Nephron progenitor cell (in vitro differentiated cells): ENCODE data around the gene AMACR.

Experiments
- DNase-seq: peaks from one replicate; pipeline ENCODE4 v3.0.0; 2021
- H3K27ac Mint-ChIP-seq: 2 replicates; pipeline ENCODE4 v1.8.0; 2021; ENCODE audit warnings: mild to moderate bottlenecking, moderate library complexity, mixed read lengths
- H3K27me3 Mint-ChIP-seq: 2 replicates; pipeline ENCODE4 v1.8.0; 2021; ENCODE audit warnings: mild to moderate bottlenecking, low read depth, mixed read lengths; ENCODE audit not compliant: poor library complexity
- H3K36me3 Mint-ChIP-seq: 2 replicates; pipeline ENCODE4 v1.8.0; 2021; ENCODE audit warnings: low read depth, mixed read lengths
- H3K4me1 Mint-ChIP-seq: 2 replicates; pipeline ENCODE4 v1.8.0; 2021; ENCODE audit warnings: mixed read lengths
- H3K4me3 Mint-ChIP-seq: 2 replicates; pipeline ENCODE4 v1.8.0; 2021; ENCODE audit warnings: mild to moderate bottlenecking, moderate library complexity, mixed read lengths
- H3K9me3 Mint-ChIP-seq: 2 replicates; pipeline ENCODE4 v1.8.0; 2021; ENCODE audit warnings: mild to moderate bottlenecking, moderate library complexity, mixed read lengths
- TF ChIP-seq, protein P1 (sequence below): fragments of 200-600 bp; sonication (generic); IDR thresholded peaks from 2 replicates; pipeline ENCODE4 v1.5.0; 2021; ENCODE audit warnings: antibody characterized with exemption

The AMACR gene

DNA sequence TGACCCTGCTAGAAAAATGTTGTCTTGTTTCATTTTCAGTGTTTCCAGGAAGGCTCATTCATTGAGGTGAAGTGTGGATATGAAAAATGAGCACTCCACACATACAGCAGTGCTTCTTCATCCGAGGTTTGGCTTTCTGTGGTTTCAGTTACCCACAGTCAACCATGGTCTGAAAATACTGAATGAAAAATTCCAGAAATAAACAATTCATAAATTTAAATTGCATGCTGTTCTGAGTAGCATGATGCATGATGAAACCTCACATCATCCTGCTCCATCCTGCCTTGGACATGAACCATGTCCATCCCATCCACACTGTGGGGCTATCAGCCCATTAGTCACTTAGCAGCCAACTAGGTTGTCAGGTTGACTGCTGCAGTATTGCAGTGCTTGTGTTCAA is 13.0 kb downstream of the AMACR start:
- Mint-ChIP-seq H3K9me3 (no peaks in the 10 kb centered on the region), H3K27ac (peak overlapping the region; percentile 92), H3K4me1 (peaks cover 26% of the 10 kb centered on the region), H3K27me3 (no peaks in the 10 kb centered on the region), H3K36me3 (peaks cover 31% of the 10 kb centered on the region), H3K4me3 (peak overlapping the region; percentile 4)
- TF ChIP-seq, protein P1, sequence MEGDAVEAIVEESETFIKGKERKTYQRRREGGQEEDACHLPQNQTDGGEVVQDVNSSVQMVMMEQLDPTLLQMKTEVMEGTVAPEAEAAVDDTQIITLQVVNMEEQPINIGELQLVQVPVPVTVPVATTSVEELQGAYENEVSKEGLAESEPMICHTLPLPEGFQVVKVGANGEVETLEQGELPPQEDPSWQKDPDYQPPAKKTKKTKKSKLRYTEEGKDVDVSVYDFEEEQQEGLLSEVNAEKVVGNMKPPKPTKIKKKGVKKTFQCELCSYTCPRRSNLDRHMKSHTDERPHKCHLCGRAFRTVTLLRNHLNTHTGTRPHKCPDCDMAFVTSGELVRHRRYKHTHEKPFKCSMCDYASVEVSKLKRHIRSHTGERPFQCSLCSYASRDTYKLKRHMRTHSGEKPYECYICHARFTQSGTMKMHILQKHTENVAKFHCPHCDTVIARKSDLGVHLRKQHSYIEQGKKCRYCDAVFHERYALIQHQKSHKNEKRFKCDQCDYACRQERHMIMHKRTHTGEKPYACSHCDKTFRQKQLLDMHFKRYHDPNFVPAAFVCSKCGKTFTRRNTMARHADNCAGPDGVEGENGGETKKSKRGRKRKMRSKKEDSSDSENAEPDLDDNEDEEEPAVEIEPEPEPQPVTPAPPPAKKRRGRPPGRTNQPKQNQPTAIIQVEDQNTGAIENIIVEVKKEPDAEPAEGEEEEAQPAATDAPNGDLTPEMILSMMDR, result no peak
- DNase-seq, result no peak

DNA sequence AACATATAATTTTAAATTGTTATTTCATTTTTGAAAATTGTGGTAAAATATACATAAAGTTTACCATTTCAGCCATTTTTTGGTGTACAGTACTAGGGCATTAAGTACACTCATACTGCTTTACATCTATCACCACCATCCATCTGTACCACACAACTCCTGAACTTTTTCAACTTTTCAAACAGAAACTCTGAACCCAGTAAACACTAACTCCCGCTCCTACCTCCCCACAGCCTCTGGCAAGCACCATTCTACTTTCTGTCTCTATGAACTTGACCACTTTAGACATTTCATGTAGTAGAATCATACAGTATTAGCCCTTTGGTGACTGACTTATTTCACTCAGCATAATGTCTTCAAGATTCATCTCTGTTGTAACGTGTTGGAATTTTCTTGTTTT is 15.0 kb downstream of the AMACR start:
- no peak for DNase-seq
- Mint-ChIP-seq H3K27me3 (no peaks in the 10 kb centered on the region), H3K36me3 (peaks cover 33% of the 10 kb centered on the region), H3K4me1 (peaks cover 26% of the 10 kb centered on the region), H3K27ac (peak overlapping the region; percentile 41), H3K9me3 (no peaks in the 10 kb centered on the region), H3K4me3 (no peak overlapping the region)
- TF ChIP-seq, protein P1, result no peak

DNA sequence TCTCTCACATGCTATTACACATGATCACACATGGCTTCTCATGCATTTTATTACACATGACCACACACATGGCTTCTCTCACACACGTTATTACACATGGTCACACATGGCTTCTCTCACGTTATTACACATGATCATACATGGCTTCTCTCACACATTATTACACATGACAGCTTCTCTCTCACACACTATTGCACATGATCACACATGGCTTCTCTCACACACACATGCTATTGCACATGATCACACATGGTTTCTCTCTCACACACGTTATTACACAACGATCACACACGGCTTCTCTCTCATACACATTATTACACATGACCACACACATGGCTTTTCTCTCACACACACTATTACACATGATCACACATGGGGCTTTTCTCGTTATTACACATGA is 22.4 kb downstream of the AMACR start:
- Mint-ChIP-seq H3K4me3 (no peak overlapping the region), H3K36me3 (peaks cover 19% of the 10 kb centered on the region), H3K4me1 (no peaks in the 10 kb centered on the region), H3K27ac (no peak overlapping the region), H3K9me3 (no peaks in the 10 kb centered on the region), H3K27me3 (no peaks in the 10 kb centered on the region)
- DNase-seq, result no peak
- TF ChIP-seq, protein P1, result no peak

DNA sequence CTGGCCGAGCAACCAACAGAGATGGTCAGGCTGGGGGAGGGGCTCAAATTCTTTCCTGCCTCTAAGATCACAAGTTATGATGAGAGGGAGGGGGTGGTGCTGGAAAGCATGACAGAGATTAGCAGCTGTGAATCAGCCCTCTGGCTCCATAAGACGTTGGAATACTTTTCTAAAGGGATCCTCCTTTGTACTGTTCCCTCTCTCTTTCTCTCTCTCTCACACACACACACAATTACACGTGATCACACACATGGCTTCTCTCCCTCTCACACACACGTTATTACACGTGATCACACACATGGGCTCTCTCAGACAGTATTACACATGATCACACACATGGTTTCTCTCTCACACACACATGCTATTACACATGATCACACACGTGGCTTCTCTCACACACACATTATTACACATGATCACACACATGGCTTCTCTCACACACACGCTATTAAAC is 23.2 kb downstream of the AMACR start, which contains the start of gene SLC45A2:
Gene SLC45A2, minus strand, starts transcription at position 23 of the 454 bp plus-strand sequence. CDS start 110 bp downstream, outside the sequence.
- H3K27me3 Mint-ChIP-seq, result no peaks in the 10 kb centered on the region
- H3K4me3 Mint-ChIP-seq, result no peak within 1 kb of the TSS
- H3K27ac Mint-ChIP-seq, result peak within 1 kb of the TSS; percentile 15
- TF ChIP-seq, protein P1, result no peak
- H3K36me3 Mint-ChIP-seq, result peaks cover 19% of the 10 kb centered on the region
- no peak for DNase-seq
- H3K4me1 Mint-ChIP-seq, result no peaks in the 10 kb centered on the region
- H3K9me3 Mint-ChIP-seq, result no peaks in the 10 kb centered on the region

DNA sequence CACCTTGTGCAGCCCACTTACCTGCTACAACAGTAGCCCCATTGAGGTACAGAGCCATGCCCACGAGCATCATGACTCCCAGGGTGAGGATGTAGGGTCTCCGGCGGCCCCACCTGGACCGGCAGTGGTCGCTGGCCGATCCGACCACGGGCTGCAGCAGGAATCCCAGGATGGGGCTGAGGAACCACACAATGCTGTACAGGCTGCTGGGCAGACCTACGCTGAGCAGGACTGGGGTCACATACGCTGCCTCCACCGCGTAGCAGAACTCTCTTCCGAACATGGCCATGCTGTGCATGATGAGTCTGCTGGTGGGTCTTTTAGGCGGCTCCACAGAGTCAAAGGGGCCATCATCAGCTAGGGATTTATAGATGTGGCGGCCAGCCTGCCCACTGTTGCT is 23.7 kb downstream of the AMACR start:
- Mint-ChIP-seq H3K4me3 (no peak overlapping the region), H3K27me3 (no peaks in the 10 kb centered on the region), H3K9me3 (no peaks in the 10 kb centered on the region), H3K27ac (peak overlapping the region; percentile 15), H3K4me1 (no peaks in the 10 kb centered on the region), H3K36me3 (peaks cover 15% of the 10 kb centered on the region)
- TF ChIP-seq, protein P1, result no peak
- DNase-seq, result no peak

DNA sequence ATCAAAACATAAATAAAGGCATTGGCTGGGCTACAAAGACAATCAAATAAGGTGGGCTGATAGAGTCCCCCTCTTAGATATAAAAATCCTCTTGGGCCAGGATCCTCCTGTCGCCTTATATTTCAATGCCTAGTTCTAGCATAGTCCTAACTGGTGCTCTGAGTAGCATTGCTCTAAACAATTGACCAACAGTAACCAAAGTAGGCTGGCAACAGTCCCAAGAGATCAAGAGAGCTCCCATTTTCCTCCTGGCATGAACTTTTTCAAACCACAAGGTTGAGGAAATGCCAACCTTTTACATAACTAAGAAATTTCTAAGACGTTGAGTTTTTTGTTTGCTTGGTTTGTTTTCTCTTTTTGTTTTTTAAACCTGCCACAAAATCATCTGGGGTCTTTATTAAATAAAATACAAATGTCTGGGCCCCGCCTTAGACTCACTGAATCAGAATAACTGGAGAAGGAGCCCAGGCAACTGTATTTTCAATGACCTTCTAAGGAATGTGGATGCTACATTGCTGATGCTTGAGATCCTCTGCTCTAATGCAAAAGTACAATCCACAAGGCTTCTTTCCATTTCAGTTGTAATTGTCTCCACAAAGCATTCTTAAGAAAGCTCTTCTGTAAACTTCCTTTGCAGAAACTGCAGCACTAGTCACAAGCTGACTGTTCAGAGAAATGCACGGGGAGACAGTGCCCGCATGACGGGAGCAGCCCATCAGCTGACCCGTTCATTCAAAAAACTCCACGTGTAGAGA is 26.3 kb downstream of the AMACR start:
- no peak overlapping the region for H3K27ac Mint-ChIP-seq
- no peak for DNase-seq
- no peaks in the 10 kb centered on the region for H3K36me3 Mint-ChIP-seq
- no peaks in the 10 kb centered on the region for H3K9me3 Mint-ChIP-seq
- TF ChIP-seq, protein P1, result no peak
- peaks cover 1% of the 10 kb centered on the region for H3K27me3 Mint-ChIP-seq
- H3K4me3 Mint-ChIP-seq, result no peak overlapping the region
- peaks cover 4% of the 10 kb centered on the region for H3K4me1 Mint-ChIP-seq
